Activated naive CD8-positive, alpha-beta T cell treated with anti-CD3 and anti-CD28 coated beads, Interleukin-2, amount 50 U/mL, for 24 hours (primary cell): ENCODE data around the gene UBR1.
A peak's percentile ranks its signal among the peaks of the same experiment; 100 is the strongest.

Experiments
- ATAC-seq: fragments of 150-1000 bp; cut with Tn5 transposase; one replicate; pipeline ENCODE4 v1.10.0; 2021
- DNase-seq: peaks from one replicate; pipeline ENCODE4 v3.0.0; 2021
- H3K27ac Mint-ChIP-seq: one replicate; pipeline ENCODE4 v1.8.0; 2021; ENCODE audit warnings: mild to moderate bottlenecking, mixed read lengths
- H3K27me3 Mint-ChIP-seq: one replicate; pipeline ENCODE4 v1.8.0; 2021; ENCODE audit warnings: mixed read lengths
- H3K36me3 Mint-ChIP-seq: one replicate; pipeline ENCODE4 v1.8.0; 2021; ENCODE audit warnings: low read depth, mixed read lengths
- H3K4me1 Mint-ChIP-seq: one replicate; pipeline ENCODE4 v1.8.0; 2021; ENCODE audit warnings: mixed read lengths
- H3K4me3 Mint-ChIP-seq: one replicate; pipeline ENCODE4 v1.8.0; 2021; ENCODE audit warnings: mild to moderate bottlenecking, moderate library complexity, mixed read lengths
- H3K9me3 Mint-ChIP-seq: one replicate; pipeline ENCODE4 v1.8.0; 2021; ENCODE audit warnings: mixed read lengths

Gene UBR1

DNA sequence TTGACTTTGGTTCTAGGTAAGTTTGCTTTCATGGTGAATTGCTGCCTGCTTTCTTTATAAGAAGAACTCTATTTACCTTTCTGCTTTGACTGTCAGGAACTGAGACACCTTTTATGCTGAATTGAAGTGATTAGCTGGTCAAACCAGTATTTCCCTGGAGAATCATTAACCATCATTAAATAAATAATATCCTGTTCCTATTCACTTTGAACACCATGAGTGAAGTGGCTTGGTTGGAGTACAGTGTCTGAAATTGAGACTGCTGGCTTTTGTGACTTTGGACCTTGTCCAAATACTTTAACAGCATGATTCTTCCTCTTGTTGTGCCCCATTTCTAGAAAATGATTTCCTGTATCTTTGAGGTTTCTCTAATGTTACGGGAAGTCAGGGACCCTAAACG lies 21.9 kb upstream of the UBR1 start:
- Mint-ChIP-seq H3K27me3 (peaks cover 8% of the 10 kb centered on the region), H3K9me3 (no peaks in the 10 kb centered on the region), H3K27ac (no peak overlapping the region), H3K4me3 (no peak overlapping the region), H3K4me1 (peaks cover 12% of the 10 kb centered on the region), H3K36me3 (peaks cover 3% of the 10 kb centered on the region)
- ATAC-seq (no peak), DNase-seq (no peak)

DNA sequence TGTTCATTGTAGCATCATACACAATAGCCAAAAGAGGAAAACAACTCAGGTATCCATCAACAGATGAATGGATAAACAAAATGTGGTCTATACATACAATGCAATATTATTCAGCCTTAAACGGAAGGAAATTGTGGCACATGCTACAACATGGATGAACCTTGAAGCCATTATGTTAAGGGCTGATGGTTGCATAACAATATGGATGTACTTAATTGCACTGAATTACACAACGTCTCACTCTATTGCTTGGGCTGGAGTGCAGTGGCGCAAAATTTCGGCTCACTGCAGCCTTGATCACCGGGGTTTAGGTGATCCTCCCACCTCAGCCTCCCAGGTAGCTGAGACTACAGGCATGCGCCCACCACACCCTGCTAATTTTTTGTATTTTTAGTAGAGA lies 20.5 kb upstream of the UBR1 start:
- H3K27me3 Mint-ChIP-seq = peaks cover 8% of the 10 kb centered on the region
- H3K9me3 Mint-ChIP-seq = no peaks in the 10 kb centered on the region
- ATAC-seq (no peak), DNase-seq (no peak)
- H3K4me1 Mint-ChIP-seq = peaks cover 17% of the 10 kb centered on the region
- H3K27ac Mint-ChIP-seq = no peak overlapping the region
- H3K4me3 Mint-ChIP-seq = no peak overlapping the region
- peaks cover 3% of the 10 kb centered on the region for H3K36me3 Mint-ChIP-seq

GRCh38 chr15:43125100-43125661 lies 19.3 kb upstream of the UBR1 start:
- H3K9me3 Mint-ChIP-seq = no peaks in the 10 kb centered on the region
- peaks cover 3% of the 10 kb centered on the region for H3K36me3 Mint-ChIP-seq
- no peak overlapping the region for H3K4me3 Mint-ChIP-seq
- peaks cover 8% of the 10 kb centered on the region for H3K27me3 Mint-ChIP-seq
- H3K4me1 Mint-ChIP-seq = peaks cover 17% of the 10 kb centered on the region
- ATAC-seq (no peak), DNase-seq (no peak)
- no peak overlapping the region for H3K27ac Mint-ChIP-seq

DNA sequence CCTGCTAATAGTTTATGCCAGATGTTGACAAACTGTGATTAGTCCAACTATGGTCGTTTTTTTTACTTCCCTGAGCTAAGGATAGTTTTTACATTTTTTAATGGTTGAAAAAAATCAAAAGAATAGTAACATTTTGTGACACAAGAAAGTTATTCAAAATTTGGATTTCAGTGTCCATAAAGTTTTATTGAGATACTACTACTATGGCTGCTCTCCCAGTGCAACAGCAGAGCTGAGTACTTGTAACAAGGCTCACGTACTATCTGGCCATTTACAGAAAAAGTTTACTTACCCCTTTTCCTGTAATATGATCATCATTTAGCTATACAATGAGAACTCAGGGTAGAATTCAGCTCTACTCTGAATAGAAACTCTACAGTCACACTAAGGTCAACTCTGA lies 16.0 kb upstream of the UBR1 start:
- peaks cover 26% of the 10 kb centered on the region for H3K4me1 Mint-ChIP-seq
- ATAC-seq = no peak
- H3K27ac Mint-ChIP-seq = no peak overlapping the region
- H3K9me3 Mint-ChIP-seq = no peaks in the 10 kb centered on the region
- peak overlapping the region; percentile 87 for H3K4me3 Mint-ChIP-seq
- peaks cover 3% of the 10 kb centered on the region for H3K27me3 Mint-ChIP-seq
- DNase-seq = no peak
- no peaks in the 10 kb centered on the region for H3K36me3 Mint-ChIP-seq

DNA sequence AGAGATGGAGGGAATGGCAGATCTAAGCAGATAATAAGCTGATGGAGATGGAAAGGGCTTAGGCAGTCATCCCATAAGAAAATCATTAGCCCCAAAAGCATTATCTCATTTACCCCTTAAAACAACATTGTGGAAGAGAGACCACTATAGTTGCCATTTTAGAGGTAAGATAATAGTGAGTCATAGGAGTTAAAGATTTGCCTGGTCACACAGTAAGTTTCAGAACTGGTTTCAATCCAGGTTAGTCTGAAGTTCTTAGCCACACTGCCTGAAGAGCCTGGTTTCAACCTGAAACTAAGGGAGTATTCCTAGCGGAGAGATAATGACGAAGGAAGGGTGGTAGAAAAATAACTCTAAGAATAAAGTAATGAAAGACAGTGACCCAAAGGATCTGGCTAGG lies 13.0 kb upstream of the UBR1 start:
- H3K27me3 Mint-ChIP-seq = no peaks in the 10 kb centered on the region
- H3K9me3 Mint-ChIP-seq = no peaks in the 10 kb centered on the region
- H3K36me3 Mint-ChIP-seq = no peaks in the 10 kb centered on the region
- H3K27ac Mint-ChIP-seq = no peak overlapping the region
- DNase-seq = no peak
- H3K4me3 Mint-ChIP-seq = no peak overlapping the region
- H3K4me1 Mint-ChIP-seq = peaks cover 24% of the 10 kb centered on the region
- no peak for ATAC-seq

DNA sequence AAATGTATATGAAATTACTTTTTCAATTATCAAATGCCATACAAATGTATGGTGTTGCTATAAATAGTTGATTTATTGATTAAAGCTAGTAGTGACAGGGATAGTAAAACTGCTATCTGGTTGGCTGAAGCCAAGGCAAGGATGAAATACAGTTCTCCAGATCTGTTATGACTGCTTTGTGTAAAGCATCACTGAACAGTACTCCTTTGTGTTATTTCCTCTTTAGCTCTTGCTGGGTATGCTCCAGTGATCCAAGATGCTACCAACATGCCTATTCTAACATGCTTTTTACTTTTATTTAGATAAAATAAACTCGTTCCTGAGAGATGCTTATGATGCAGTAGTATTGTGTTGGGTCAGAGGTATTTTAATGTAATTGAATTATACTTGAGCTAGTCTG lies 12.4 kb upstream of the UBR1 start:
- DNase-seq = no peak
- H3K9me3 Mint-ChIP-seq = no peaks in the 10 kb centered on the region
- no peaks in the 10 kb centered on the region for H3K27me3 Mint-ChIP-seq
- no peaks in the 10 kb centered on the region for H3K36me3 Mint-ChIP-seq
- H3K4me3 Mint-ChIP-seq = no peak overlapping the region
- ATAC-seq = no peak
- no peak overlapping the region for H3K27ac Mint-ChIP-seq
- peaks cover 21% of the 10 kb centered on the region for H3K4me1 Mint-ChIP-seq

DNA sequence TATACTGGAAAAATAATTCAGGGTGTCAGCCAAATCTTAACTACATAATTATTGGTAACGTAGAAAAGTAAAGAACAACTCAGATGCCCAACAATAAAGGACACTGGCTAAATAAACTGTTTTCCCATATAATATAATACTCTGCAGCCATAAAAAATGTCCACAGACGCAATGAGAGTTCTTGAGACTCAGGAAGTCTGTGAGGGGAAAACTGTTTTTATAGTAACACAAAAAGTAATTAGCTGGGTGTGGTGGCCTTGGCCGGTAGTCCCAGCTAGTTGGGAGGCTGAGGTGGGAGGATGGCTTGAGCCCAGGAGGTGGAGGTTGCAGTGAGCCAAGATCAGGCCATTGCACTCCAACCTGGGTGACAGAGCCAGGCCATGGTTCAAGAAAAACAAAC lies 5.5 kb upstream of the UBR1 start:
- Mint-ChIP-seq H3K27ac (no peak overlapping the region), H3K9me3 (no peaks in the 10 kb centered on the region), H3K27me3 (no peaks in the 10 kb centered on the region), H3K4me1 (peaks cover 4% of the 10 kb centered on the region), H3K36me3 (no peaks in the 10 kb centered on the region), H3K4me3 (no peak overlapping the region)
- ATAC-seq (no peak), DNase-seq (no peak)

DNA sequence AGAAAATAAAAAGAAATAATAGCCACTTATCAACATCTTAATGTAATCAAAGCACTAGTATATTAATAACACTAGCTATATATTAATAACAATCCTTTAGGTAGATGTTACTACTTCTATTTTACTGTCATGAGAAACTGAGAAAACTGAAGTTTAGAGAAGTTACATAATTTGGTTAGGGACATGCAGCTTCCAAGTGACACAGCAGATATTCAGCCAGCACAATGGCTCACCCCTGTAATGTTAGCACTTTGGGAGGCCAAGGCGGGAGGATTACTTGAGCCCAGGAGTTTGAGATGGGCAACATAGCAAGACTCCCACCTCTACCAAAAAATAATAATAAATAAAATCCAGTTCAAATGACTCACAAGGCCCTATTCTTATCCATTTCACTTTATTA lies 1.9 kb upstream of the UBR1 start:
- Mint-ChIP-seq H3K27ac (no peak overlapping the region), H3K27me3 (no peaks in the 10 kb centered on the region), H3K4me3 (no peak overlapping the region), H3K4me1 (peaks cover 29% of the 10 kb centered on the region), H3K9me3 (no peaks in the 10 kb centered on the region), H3K36me3 (peaks cover 14% of the 10 kb centered on the region)
- DNase-seq (no peak), ATAC-seq (no peak)

DNA sequence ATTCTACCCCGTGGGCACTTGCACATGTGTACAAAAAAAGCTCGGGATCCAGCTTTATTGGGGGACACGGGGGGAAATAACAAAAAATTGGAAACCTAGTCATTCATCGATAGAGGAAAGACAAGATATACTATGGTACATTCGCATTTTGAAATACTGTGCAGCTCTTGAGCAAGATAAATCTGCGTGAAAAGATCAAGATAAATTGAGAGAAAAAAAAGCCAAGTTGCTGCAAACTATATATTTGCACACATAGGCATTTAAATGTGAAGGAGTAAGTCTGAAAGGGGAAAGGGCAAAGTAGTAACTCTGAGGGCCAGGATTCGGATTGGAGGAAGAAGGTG lies 620 bp upstream of the UBR1 start:
- Mint-ChIP-seq H3K36me3 (peaks cover 23% of the 10 kb centered on the region), H3K27me3 (no peaks in the 10 kb centered on the region), H3K9me3 (no peaks in the 10 kb centered on the region), H3K4me1 (peaks cover 37% of the 10 kb centered on the region), H3K4me3 (peak overlapping the region; percentile 89), H3K27ac (peak overlapping the region; percentile 98)
- DNase-seq = no peak
- no peak for ATAC-seq

- no peaks in the 10 kb centered on the region for H3K27me3 Mint-ChIP-seq
- ATAC-seq (peak; percentile 44), DNase-seq (peak; percentile 15)
- peak overlapping the region; percentile 89 for H3K4me3 Mint-ChIP-seq
- H3K36me3 Mint-ChIP-seq = peaks cover 32% of the 10 kb centered on the region
- no peaks in the 10 kb centered on the region for H3K9me3 Mint-ChIP-seq
- peaks cover 49% of the 10 kb centered on the region for H3K4me1 Mint-ChIP-seq
- H3K27ac Mint-ChIP-seq = peak overlapping the region; percentile 98
These were observed 631 bp downstream of the UBR1 start for GRCh38 chr15:43105077-43105736.

- ATAC-seq (no peak), DNase-seq (no peak)
- Mint-ChIP-seq H3K4me3 (peak overlapping the region; percentile 52), H3K4me1 (peaks cover 54% of the 10 kb centered on the region), H3K9me3 (no peaks in the 10 kb centered on the region), H3K27ac (no peak overlapping the region), H3K27me3 (no peaks in the 10 kb centered on the region), H3K36me3 (peaks cover 36% of the 10 kb centered on the region)
These were observed 1.4 kb downstream of the UBR1 start for GRCh38 chr15:43104426-43104825.

GRCh38 chr15:43103907-43104306 lies 1.9 kb downstream of the UBR1 start:
- ATAC-seq = no peak
- Mint-ChIP-seq H3K36me3 (peaks cover 36% of the 10 kb centered on the region), H3K4me3 (peak overlapping the region; percentile 18), H3K4me1 (peaks cover 54% of the 10 kb centered on the region), H3K27me3 (no peaks in the 10 kb centered on the region), H3K9me3 (no peaks in the 10 kb centered on the region), H3K27ac (no peak overlapping the region)
- no peak for DNase-seq

GRCh38 chr15:43102187-43102586 lies 3.7 kb downstream of the UBR1 start:
- no peak overlapping the region for H3K27ac Mint-ChIP-seq
- no peak for ATAC-seq
- H3K4me3 Mint-ChIP-seq = no peak overlapping the region
- H3K36me3 Mint-ChIP-seq = peaks cover 43% of the 10 kb centered on the region
- H3K4me1 Mint-ChIP-seq = peaks cover 65% of the 10 kb centered on the region
- DNase-seq = no peak
- H3K9me3 Mint-ChIP-seq = no peaks in the 10 kb centered on the region
- no peaks in the 10 kb centered on the region for H3K27me3 Mint-ChIP-seq

DNA sequence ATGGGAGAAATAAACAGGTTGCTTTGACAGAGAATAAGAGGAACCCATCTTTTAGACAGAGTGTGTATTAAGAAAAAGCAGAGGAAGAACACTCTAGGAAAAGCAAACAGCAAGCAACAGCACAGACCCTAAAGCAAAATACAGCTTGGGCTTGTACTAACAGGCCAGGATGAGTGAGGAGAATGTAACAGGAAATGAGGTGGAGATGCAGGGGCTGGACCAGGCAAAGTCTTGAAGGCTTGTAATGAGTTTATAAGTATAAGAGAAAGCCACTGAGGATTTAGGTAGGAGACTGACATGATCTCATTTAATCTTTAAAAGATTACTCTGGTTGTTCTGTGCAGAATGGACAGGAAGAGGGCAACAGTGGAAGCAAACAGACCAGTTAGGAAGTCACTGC lies 4.9 kb downstream of the UBR1 start:
- DNase-seq = no peak
- Mint-ChIP-seq H3K36me3 (peaks cover 50% of the 10 kb centered on the region), H3K4me3 (no peak overlapping the region), H3K27ac (no peak overlapping the region), H3K4me1 (peaks cover 67% of the 10 kb centered on the region), H3K9me3 (no peaks in the 10 kb centered on the region), H3K27me3 (no peaks in the 10 kb centered on the region)
- no peak for ATAC-seq

DNA sequence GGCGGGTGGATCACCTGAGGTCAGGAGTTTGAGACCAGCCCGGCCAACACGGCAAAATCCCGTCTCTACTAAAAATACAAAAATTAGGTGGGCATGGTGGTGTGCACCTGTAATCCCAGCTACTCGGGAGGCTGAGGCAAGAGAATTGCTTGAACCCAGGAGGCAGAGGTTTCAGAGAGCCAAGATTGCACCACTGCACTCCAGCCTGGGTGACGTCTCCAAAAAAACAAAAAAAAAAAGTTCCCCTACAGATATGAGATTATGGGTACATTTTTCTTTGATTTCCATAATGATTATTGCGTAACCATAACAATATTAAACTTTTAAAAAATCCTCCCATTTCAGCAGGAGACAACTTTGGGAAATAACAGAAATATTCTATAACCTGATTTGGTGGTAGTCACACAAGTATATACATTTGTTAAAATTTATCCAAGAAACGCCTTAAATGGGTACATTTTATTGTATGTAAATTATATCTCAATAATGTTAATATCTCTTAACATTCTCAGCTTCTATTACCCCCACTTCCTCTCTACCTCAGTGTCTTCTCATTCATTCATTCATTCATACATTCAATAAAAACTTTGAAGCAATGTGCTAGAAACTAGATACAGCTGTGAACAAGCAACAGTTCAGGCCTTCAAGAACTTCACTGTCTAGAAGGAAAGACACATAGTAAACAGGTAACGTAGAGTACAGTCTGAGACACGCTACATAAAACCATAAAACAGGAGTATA lies 6.6 kb downstream of the UBR1 start:
- H3K9me3 Mint-ChIP-seq = no peaks in the 10 kb centered on the region
- DNase-seq (no peak), ATAC-seq (no peak)
- peaks cover 50% of the 10 kb centered on the region for H3K36me3 Mint-ChIP-seq
- no peak overlapping the region for H3K4me3 Mint-ChIP-seq
- H3K27ac Mint-ChIP-seq = no peak overlapping the region
- no peaks in the 10 kb centered on the region for H3K27me3 Mint-ChIP-seq
- peaks cover 73% of the 10 kb centered on the region for H3K4me1 Mint-ChIP-seq
